Breast epithelium (tissue), 3 donors: ENCODE data around the gene RAI1.

Experiments used
- CTCF ChIP-seq, 3 donors: fragments of 450-650 bp; IDR thresholded peaks; one replicate each; pipeline ENCODE4 v1.5.1; 2016 to 2017; ENCODE audit warnings: antibody characterized with exemption in 3 of 3, mild to moderate bottlenecking in 3 of 3, moderate library complexity in 3 of 3
- POLR2A ChIP-seq: fragments of 450-650 bp; IDR thresholded peaks from one replicate; pipeline ENCODE4 v1.6.1; 2016; ENCODE audit warnings: antibody characterized with exemption, mild to moderate bottlenecking, moderate library complexity

- TF ChIP-seq POLR2A, result no peak
- TF ChIP-seq CTCF (IDR thresholded peaks at IDR 0.05), result no peak
These were observed 101.4 kb downstream of the RAI1 start for GRCh38 chr17:17782523-17783115.
